ENCODE results near the gene ZFYVE28. TPM values are rescaled to one million over a fixed set of nuclear protein-coding genes. Genes with fewer than 3 reads are reported as not detected.

Gene ZFYVE28
- total and polyA plus RNA-seq, 2 of the 8 experiments (the other 6 are each of a cell fraction or from before 2014, with no cell fraction given), result 1.7 to 4.9 TPM

- no peak overlapping the region for H3K23ac ChIP-seq (ENCODE audit: insufficient read length)
- no peak overlapping the region for H3K4ac ChIP-seq (replicated peaks; ENCODE audit: insufficient read length, low read depth, low read length)
- no peak overlapping the region for H2BK120ac ChIP-seq (replicated peaks; ENCODE audit: low read depth, low read length)
- DNase-seq (ENCODE audit: low read depth in 1 of 2, low spot score in 2 of 2), result no peak
- H2BK20ac ChIP-seq (ENCODE audit: low read length), result no peak overlapping the region
- H2BK12ac ChIP-seq (ENCODE audit: low read depth, low read length), result no peak overlapping the region
- H4K5ac ChIP-seq (ENCODE audit: insufficient read length, low read depth, low read length), result no peak overlapping the region
- CTCF ChIA-PET (ENCODE audit: partially characterized antibody), result interaction anchor here (0.6 to 2.2 kb wide), 4 partner anchors 53 to 93 kb away, joined by 3 to 6 read pairs (median 3); no protein-coding TSS in a partner anchor
- H2AFZ ChIP-seq (ENCODE audit: low read length), result no peak overlapping the region
- H2AK5ac ChIP-seq (ENCODE audit: low read depth, low read length), result no peak overlapping the region
- no peaks in the 10 kb centered on the region for H3K27me3 ChIP-seq (replicated peaks in 1 of 4; ENCODE audit: control insufficient read depth in 3 of 4, extremely low read depth in 1 of 4, insufficient read depth in 3 of 4, low read length in 3 of 4)
- H4K8ac ChIP-seq (ENCODE audit: extremely low read depth, insufficient read depth, low read length), result no peak overlapping the region
- no peak overlapping the region for H3K9ac ChIP-seq (replicated peaks in 1 of 4; ENCODE audit: extremely low read depth in 1 of 4, low read depth in 3 of 4, low read length in 3 of 4)
- FAIRE-seq, result no peak
- H3K18ac ChIP-seq (ENCODE audit: extremely low read depth, low read length), result no peak overlapping the region
- no peak overlapping the region for H2BK5ac ChIP-seq (ENCODE audit: low read depth, low read length)
- H4K91ac ChIP-seq (replicated peaks; ENCODE audit: insufficient read length, low read length), result no peak overlapping the region
- H3K4me3 ChIP-seq (ENCODE audit: extremely low read depth in 1 of 4, insufficient read depth in 2 of 4, low read depth in 3 of 4, low read length in 4 of 4), result no peak overlapping the region
- no peaks in the 10 kb centered on the region for H3K79me1 ChIP-seq (ENCODE audit: low read depth, low read length)
- H3K14ac ChIP-seq (ENCODE audit: insufficient read length), result no peak overlapping the region
- no peaks in the 10 kb centered on the region for H3K23me2 ChIP-seq (ENCODE audit: low read depth, low read length)
- TF ChIP-seq EZH2 (IDR thresholded peaks at IDR 0.05; ENCODE audit: low read depth, low read length, severe bottlenecking) (no peak), ATF2 (IDR thresholded peaks at IDR 0.05; ENCODE audit: low read length) (no peak), EGR1 (IDR thresholded peaks at IDR 0.05; ENCODE audit: borderline replicate concordance, low read depth, low read length) (no peak), FOSL1 (IDR thresholded peaks at IDR 0.05; ENCODE audit: insufficient read depth, low read depth, low read length) (no peak), SUZ12 (IDR thresholded peaks at IDR 0.05; ENCODE audit: low read length) (no peak)
- no peak overlapping the region for H2BK15ac ChIP-seq (ENCODE audit: low read length)
- no peaks in the 10 kb centered on the region for H3K9me3 ChIP-seq (ENCODE audit: insufficient read depth in 2 of 2, low read depth in 1 of 2, low read length in 1 of 2)
- no peak overlapping the region for H3K4me2 ChIP-seq (ENCODE audit: insufficient read depth in 1 of 2, low read depth in 2 of 2, low read length in 2 of 2)
- POLR2A ChIA-PET (ENCODE audit: partially characterized antibody), result interaction anchor here (1.2 kb wide), 1 partner anchor 50 kb away, joined by 4 read pairs; no protein-coding TSS in a partner anchor
- no peaks in the 10 kb centered on the region for H3K36me3 ChIP-seq (ENCODE audit: control insufficient read depth in 2 of 4, insufficient read depth in 4 of 4, low read length in 3 of 4)
- H3K56ac ChIP-seq (replicated peaks; ENCODE audit: insufficient read length, low read depth, low read length), result no peak overlapping the region
- WGBS, 2 experiments (ENCODE audit: extremely low coverage in 1 of 2, insufficient coverage in 1 of 2, insufficient read length in 1 of 2, insufficient replicate concordance in 2 of 2, low coverage in 1 of 2, low lambda C conversion rate in 2 of 2, missing lambda C conversion rate in 1 of 2), result 87% methylated on average over 3 of the region's 3 CpGs; no CpG with 5 or more reads in 1 of the 2 experiments
- H3K79me2 ChIP-seq (ENCODE audit: control insufficient read depth in 1 of 2, insufficient read depth in 2 of 2, low read length in 2 of 2), result no peaks in the 10 kb centered on the region
- no peak overlapping the region for H3K27ac ChIP-seq (ENCODE audit: low read depth, low read length)
- peaks cover 0 to 2% (median under 1%) of the 10 kb centered on the region in 4 experiments; a peak in 3 of 7 replicates for H3K4me1 ChIP-seq (replicated peaks in 1 of 4; ENCODE audit: control insufficient read depth in 3 of 4, insufficient read depth in 4 of 4, low read length in 3 of 4)
- H4K20me1 ChIP-seq (replicated peaks in 1 of 2; ENCODE audit: control insufficient read depth in 1 of 2, insufficient read depth in 2 of 2, low read length in 2 of 2), result peaks cover 0 to 3% of the 10 kb centered on the region in 2 experiments
Measured at GRCh38 chr4:2348786-2349185, 69.7 kb downstream of the ZFYVE28 start.

Data from H1 (cell line).